Mesendoderm (in vitro differentiated cells): ENCODE data around the gene SH3RF1.

Experiments used
- DNase-seq: peaks from one replicate; pipeline ENCODE4 v3.0.0; 2013
- H2AK5ac ChIP-seq: 2 replicates; pipeline ENCODE4 v1.6.1; 2013; ENCODE audit warnings: low read length, inconsistent platforms
- H2BK120ac ChIP-seq: 2 replicates; pipeline ENCODE4 v1.6.1; 2013; ENCODE audit warnings: low read depth, mild to moderate bottlenecking, low read length, moderate library complexity, mixed read lengths
- H2BK15ac ChIP-seq: replicated peaks from 2 replicates; pipeline ENCODE4 v1.6.1; 2013; ENCODE audit warnings: low read depth, mild to moderate bottlenecking, moderate library complexity
- H2BK5ac ChIP-seq: 2 replicates; pipeline ENCODE4 v1.6.1; 2013; ENCODE audit warnings: low read length, inconsistent platforms
- H3K18ac ChIP-seq: 2 replicates; pipeline ENCODE4 v1.6.1; 2013; ENCODE audit warnings: mild to moderate bottlenecking, low read length, mixed read lengths
- H3K23ac ChIP-seq: one replicate; pipeline ENCODE4 v1.6.1; 2013; ENCODE audit warnings: low read length
- H3K27ac ChIP-seq: 2 replicates; pipeline ENCODE4 v1.5.1; 2013; ENCODE audit warnings: low read depth, mild to moderate bottlenecking, inconsistent platforms, low read length, moderate library complexity
- H3K27me3 ChIP-seq: 2 replicates; pipeline ENCODE4 v1.6.1; 2013; ENCODE audit warnings: low read length, control low read depth, mild to moderate bottlenecking, inconsistent platforms; ENCODE audit not compliant: insufficient read depth, poor library complexity
- H3K36me3 ChIP-seq: 2 replicates; pipeline ENCODE4 v1.6.1; 2013; ENCODE audit warnings: low read length, inconsistent platforms; ENCODE audit not compliant: control insufficient read depth, insufficient read depth
- H3K4ac ChIP-seq: one replicate; pipeline ENCODE4 v1.6.1; 2013; ENCODE audit warnings: low read depth, mild to moderate bottlenecking, low read length, moderate library complexity
- H3K4me1 ChIP-seq: 2 replicates; pipeline ENCODE4 v1.6.1; 2013; ENCODE audit warnings: low read depth, low read length, inconsistent platforms; ENCODE audit not compliant: control insufficient read depth
- H3K4me2 ChIP-seq: 2 replicates; pipeline ENCODE4 v1.6.1; 2013; ENCODE audit warnings: low read length
- H3K4me3 ChIP-seq: 2 replicates; pipeline ENCODE4 v1.5.1; 2013; ENCODE audit warnings: mild to moderate bottlenecking, low read length
- H3K56ac ChIP-seq: one replicate; pipeline ENCODE4 v1.6.1; 2013; ENCODE audit warnings: low read length
- H3K79me1 ChIP-seq: 2 replicates; pipeline ENCODE4 v1.6.1; 2013; ENCODE audit warnings: low read length, inconsistent platforms
- H3K79me2 ChIP-seq: 2 replicates; pipeline ENCODE4 v1.6.1; 2013; ENCODE audit warnings: mild to moderate bottlenecking, low read length; ENCODE audit not compliant: control insufficient read depth, insufficient read depth
- H3K9ac ChIP-seq: 2 replicates; pipeline ENCODE4 v1.6.1; 2013; ENCODE audit warnings: low read length, inconsistent platforms
- H4K5ac ChIP-seq: one replicate; pipeline ENCODE4 v1.6.1; 2013; ENCODE audit warnings: low read length
- H4K8ac ChIP-seq: one replicate; pipeline ENCODE4 v1.6.1; 2013; ENCODE audit warnings: low read depth, mild to moderate bottlenecking, control low read depth, low read length, moderate library complexity
- WGBS: extraction: QIAGEN DNeasy Blood & Tissue Kit; methylation state at CpG from one replicate; pipeline ENCODE4 v1.1.7; 2013; ENCODE audit warnings: low lambda C conversion rate, missing lambda C conversion rate; ENCODE audit not compliant: insufficient coverage; ENCODE audit errors: extremely low coverage; 5-methylcytosine and 5-hydroxymethylcytosine counted together

The SH3RF1 gene

DNA sequence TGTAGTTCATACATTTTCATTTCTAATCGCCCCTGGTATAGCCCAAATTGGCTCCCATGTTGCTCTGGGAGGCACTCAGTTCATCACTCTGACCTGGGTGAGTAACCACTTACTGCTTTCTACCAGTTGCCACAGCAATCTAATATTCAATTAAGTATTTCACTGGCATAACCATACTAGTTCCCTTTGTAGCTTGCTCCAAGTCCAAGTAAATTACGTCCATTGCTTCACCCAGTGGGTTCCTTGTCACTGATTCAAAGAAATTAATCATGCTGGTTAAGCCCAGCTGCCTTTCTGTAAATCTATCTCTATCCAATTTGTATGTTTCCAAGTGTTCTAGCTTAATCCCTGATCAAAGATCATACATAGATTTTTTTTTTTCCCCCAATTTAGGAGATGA, 168.7 kb downstream of the SH3RF1 start:
- no peaks in the 10 kb centered on the region for H3K79me2 ChIP-seq
- no peak for DNase-seq
- H2AK5ac ChIP-seq = no peak overlapping the region
- peaks cover 2% of the 10 kb centered on the region for H3K36me3 ChIP-seq
- no peak overlapping the region for H3K23ac ChIP-seq
- H4K8ac ChIP-seq = no peak overlapping the region
- no peak overlapping the region for H3K4me3 ChIP-seq
- no peak overlapping the region for H3K9ac ChIP-seq
- no peak overlapping the region for H3K4ac ChIP-seq
- no peak overlapping the region for H3K18ac ChIP-seq
- no peak overlapping the region for H4K5ac ChIP-seq
- WGBS = no CpG with 5 or more reads among the region's 2 CpGs
- no peak overlapping the region for H2BK5ac ChIP-seq
- H3K27me3 ChIP-seq = no peaks in the 10 kb centered on the region
- H2BK15ac ChIP-seq = no peak overlapping the region
- no peak overlapping the region for H3K4me2 ChIP-seq
- no peak overlapping the region for H2BK120ac ChIP-seq
- peaks cover 3% of the 10 kb centered on the region for H3K4me1 ChIP-seq
- no peak overlapping the region for H3K27ac ChIP-seq
- no peaks in the 10 kb centered on the region for H3K79me1 ChIP-seq
- no peak overlapping the region for H3K56ac ChIP-seq

DNA sequence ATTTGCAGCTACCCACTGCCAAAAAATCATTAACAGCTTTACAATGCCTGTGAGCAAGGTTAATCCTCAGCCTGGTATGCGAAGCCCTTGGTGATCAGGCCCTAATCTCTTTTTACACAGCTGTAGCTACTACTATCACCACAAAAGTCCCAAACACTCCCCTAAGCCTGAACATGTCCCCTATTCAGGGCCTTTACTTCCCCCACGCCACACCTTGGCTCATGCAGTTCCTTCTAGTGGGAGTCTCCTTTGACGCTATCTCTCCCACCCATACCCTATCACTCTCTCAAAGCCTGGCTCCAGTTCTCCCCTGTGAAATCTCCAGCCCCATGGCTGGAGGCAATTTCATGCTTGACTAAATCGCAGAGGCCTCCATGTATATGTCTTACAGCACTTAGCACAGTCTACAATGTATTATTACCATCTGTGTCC, 170.1 kb downstream of the SH3RF1 start:
- Histone ChIP-seq H3K27me3 (no peaks in the 10 kb centered on the region), H3K18ac (no peak overlapping the region), H3K23ac (no peak overlapping the region), H3K4me1 (peaks cover 3% of the 10 kb centered on the region), H3K79me1 (no peaks in the 10 kb centered on the region), H2AK5ac (no peak overlapping the region), H4K5ac (no peak overlapping the region), H2BK5ac (no peak overlapping the region), H3K4me3 (no peak overlapping the region), H3K27ac (no peak overlapping the region), H3K79me2 (no peaks in the 10 kb centered on the region), H4K8ac (no peak overlapping the region), H3K36me3 (peaks cover 3% of the 10 kb centered on the region), H2BK120ac (no peak overlapping the region), H3K9ac (no peak overlapping the region), H3K56ac (no peak overlapping the region), H3K4me2 (no peak overlapping the region), H2BK15ac (no peak overlapping the region), H3K4ac (no peak overlapping the region)
- DNase-seq = peak; percentile 76
- WGBS = no CpG with 5 or more reads among the region's 4 CpGs

DNA sequence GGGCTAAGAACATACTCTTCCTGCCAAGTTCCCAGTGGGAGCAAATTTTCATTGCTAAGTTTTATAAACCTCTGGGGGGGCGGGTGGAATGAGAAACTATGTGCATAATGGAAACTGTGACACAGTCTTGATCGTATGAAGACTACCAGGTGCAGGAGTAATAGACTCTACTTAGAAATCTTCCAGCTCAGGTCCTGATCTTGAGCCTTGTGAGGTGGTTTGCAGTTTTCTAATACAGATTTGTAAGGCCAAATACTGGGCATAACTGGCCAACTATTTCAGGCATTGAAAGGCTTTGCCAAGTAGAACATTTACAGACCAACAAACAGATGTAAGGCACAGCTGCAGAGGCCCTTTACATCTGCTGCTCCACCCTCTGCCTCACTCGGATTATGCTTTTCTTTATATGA, 171.0 kb downstream of the SH3RF1 start:
- Histone ChIP-seq H3K4me2 (no peak overlapping the region), H3K4ac (no peak overlapping the region), H3K18ac (no peak overlapping the region), H3K23ac (no peak overlapping the region), H3K27me3 (no peaks in the 10 kb centered on the region), H3K56ac (no peak overlapping the region), H3K79me1 (no peaks in the 10 kb centered on the region), H2BK120ac (no peak overlapping the region), H3K4me1 (peaks cover 3% of the 10 kb centered on the region), H3K27ac (no peak overlapping the region), H2BK5ac (no peak overlapping the region), H4K5ac (no peak overlapping the region), H3K9ac (no peak overlapping the region), H3K79me2 (no peaks in the 10 kb centered on the region), H2AK5ac (no peak overlapping the region), H3K4me3 (no peak overlapping the region), H2BK15ac (no peak overlapping the region), H4K8ac (no peak overlapping the region), H3K36me3 (peaks cover 3% of the 10 kb centered on the region)
- no CpG with 5 or more reads among the region's 3 CpGs for WGBS
- DNase-seq = no peak

DNA sequence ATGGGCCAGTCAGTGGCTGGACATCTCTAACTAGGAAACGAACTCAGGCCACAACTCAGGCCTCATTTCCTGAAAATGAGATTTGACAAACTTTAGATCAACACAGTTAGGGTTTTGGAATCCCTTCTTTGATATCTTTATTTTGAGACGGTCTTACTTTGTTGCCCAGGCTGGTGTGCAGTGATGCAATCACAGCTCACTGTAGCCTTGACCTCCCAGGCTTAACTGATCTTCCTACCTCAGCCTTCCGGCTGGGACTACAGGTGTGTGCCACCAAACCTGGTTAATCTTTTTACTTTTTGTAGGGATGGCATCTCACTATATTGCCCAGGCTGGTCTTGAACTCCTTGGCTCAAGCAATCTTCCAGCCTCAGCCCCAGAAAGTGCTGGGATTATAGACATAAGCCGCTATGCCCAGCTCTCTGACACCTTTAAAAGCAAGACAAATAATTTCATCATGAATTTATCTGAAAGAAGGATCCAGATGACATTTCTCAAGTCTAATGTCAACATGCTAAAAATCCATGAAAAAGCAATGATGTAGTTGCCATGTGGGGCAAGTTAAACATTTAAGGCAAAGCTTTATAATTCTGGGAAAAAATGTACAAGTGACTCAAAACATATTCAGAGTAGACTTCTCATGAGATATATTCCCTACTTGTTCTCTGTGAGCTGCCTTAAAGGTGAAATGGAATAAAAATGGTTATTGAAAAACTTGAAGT, 171.6 kb downstream of the SH3RF1 start:
- H3K4me2 ChIP-seq = no peak overlapping the region
- no peak overlapping the region for H4K5ac ChIP-seq
- no peaks in the 10 kb centered on the region for H3K27me3 ChIP-seq
- no peak overlapping the region for H3K9ac ChIP-seq
- H3K18ac ChIP-seq = no peak overlapping the region
- H3K4me3 ChIP-seq = no peak overlapping the region
- no peak overlapping the region for H3K27ac ChIP-seq
- H2BK5ac ChIP-seq = no peak overlapping the region
- WGBS = no CpG with 5 or more reads among the region's 4 CpGs
- peaks cover 3% of the 10 kb centered on the region for H3K4me1 ChIP-seq
- no peak overlapping the region for H2BK120ac ChIP-seq
- H3K56ac ChIP-seq = no peak overlapping the region
- no peak overlapping the region for H2BK15ac ChIP-seq
- H4K8ac ChIP-seq = no peak overlapping the region
- no peaks in the 10 kb centered on the region for H3K79me1 ChIP-seq
- H3K79me2 ChIP-seq = no peaks in the 10 kb centered on the region
- H3K4ac ChIP-seq = no peak overlapping the region
- no peak for DNase-seq
- H3K36me3 ChIP-seq = peaks cover 3% of the 10 kb centered on the region
- no peak overlapping the region for H2AK5ac ChIP-seq
- H3K23ac ChIP-seq = no peak overlapping the region

DNA sequence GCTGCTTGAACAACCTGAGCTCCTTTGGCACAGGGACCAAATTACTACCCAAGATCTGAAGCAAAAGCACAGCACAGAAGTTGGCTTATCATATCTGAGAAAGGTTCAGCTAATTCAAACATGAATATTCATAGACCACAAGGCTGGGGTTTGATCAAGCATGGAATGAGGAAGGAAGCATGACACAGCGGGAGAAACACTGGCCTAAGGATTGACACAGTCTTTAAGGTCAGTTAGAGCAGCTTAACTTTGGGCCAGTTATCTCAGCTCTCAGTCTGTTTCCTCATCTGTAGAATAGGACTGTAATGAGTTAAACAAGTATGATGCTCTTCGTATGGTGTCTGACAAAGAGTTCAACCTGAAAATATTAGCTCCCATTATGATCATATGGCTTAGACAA, 172.2 kb downstream of the SH3RF1 start:
- Histone ChIP-seq H4K5ac (no peak overlapping the region), H2BK5ac (no peak overlapping the region), H3K27me3 (no peaks in the 10 kb centered on the region), H3K56ac (no peak overlapping the region), H3K23ac (no peak overlapping the region), H3K4me1 (peaks cover 3% of the 10 kb centered on the region), H3K9ac (no peak overlapping the region), H3K79me1 (no peaks in the 10 kb centered on the region), H3K4ac (no peak overlapping the region), H3K79me2 (no peaks in the 10 kb centered on the region), H4K8ac (no peak overlapping the region), H2AK5ac (no peak overlapping the region), H3K4me2 (no peak overlapping the region), H3K18ac (no peak overlapping the region), H2BK120ac (no peak overlapping the region), H3K4me3 (no peak overlapping the region), H3K36me3 (peaks cover 3% of the 10 kb centered on the region), H2BK15ac (no peak overlapping the region), H3K27ac (no peak overlapping the region)
- no CpG with 5 or more reads among the region's 2 CpGs for WGBS
- DNase-seq = no peak

DNA sequence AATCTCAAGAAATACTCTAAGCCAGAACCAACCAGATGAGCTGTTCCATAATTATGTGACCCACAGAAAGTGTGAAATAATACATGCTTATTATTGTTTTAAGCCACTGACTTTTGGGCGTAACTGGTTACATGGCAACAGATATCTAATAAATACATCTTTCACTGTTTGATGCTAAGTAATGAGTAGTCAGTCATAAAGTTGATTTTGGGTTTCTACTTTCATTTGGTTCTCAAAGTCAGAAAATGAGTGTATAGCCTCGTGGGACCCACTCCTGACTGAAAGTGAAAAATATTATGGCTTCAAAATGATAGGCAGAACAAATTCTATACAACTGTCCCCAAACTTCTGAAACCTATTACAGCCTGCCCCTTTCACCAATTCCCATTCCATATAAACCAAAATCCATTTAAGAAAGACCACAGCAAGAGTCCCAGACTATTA, 172.7 kb downstream of the SH3RF1 start:
- DNase-seq = no peak
- H2BK15ac ChIP-seq = no peak overlapping the region
- no peak overlapping the region for H2BK120ac ChIP-seq
- no peak overlapping the region for H3K4me2 ChIP-seq
- no peak overlapping the region for H2AK5ac ChIP-seq
- no peak overlapping the region for H3K9ac ChIP-seq
- H4K8ac ChIP-seq = no peak overlapping the region
- H3K4ac ChIP-seq = no peak overlapping the region
- no peaks in the 10 kb centered on the region for H3K79me2 ChIP-seq
- H3K4me3 ChIP-seq = no peak overlapping the region
- WGBS = no CpG with 5 or more reads among the region's 2 CpGs
- no peak overlapping the region for H3K18ac ChIP-seq
- no peak overlapping the region for H4K5ac ChIP-seq
- H3K56ac ChIP-seq = no peak overlapping the region
- no peaks in the 10 kb centered on the region for H3K27me3 ChIP-seq
- peaks cover 3% of the 10 kb centered on the region for H3K36me3 ChIP-seq
- no peak overlapping the region for H2BK5ac ChIP-seq
- no peaks in the 10 kb centered on the region for H3K79me1 ChIP-seq
- no peak overlapping the region for H3K23ac ChIP-seq
- H3K4me1 ChIP-seq = peaks cover 3% of the 10 kb centered on the region
- no peak overlapping the region for H3K27ac ChIP-seq
